ENCODE data around the gene TNFRSF18. TPM values are rescaled to one million over a fixed set of nuclear protein-coding genes. Genes with fewer than 3 reads are reported as not detected.

Gene TNFRSF18
- total RNA-seq, 6 experiments from 2014 or later = 0.24 to 0.27 TPM; not detected in 4

GRCh38 chr1:1234180-1234808 lies 27.9 kb upstream of the TNFRSF18 start:
- WGBS (ENCODE audit: insufficient coverage, low coverage, low lambda C conversion rate, missing lambda C conversion rate) = 90% methylated on average over 2 of the region's 28 CpGs
- H3K4me1 ChIP-seq = peaks cover 0 to 39% (median 7%) of the 10 kb centered on the region in 4 donors
- intact Hi-C loops (cut with DNase I) = no loop called here

GRCh38 chr1:1233567-1233892 lies 27.1 kb upstream of the TNFRSF18 start:
- Histone ChIP-seq H3K4me1 (peaks cover 0 to 37% (median 7%) of the 10 kb centered on the region in 4 donors), H3K27me3 (no peaks in the 10 kb centered on the region), H3K36me3 (peaks cover 0 to 6% (median under 1%) of the 10 kb centered on the region in 4 donors), H3K9me3 (no peaks in the 10 kb centered on the region), H3K4me3 (no peak overlapping the region), H3K27ac (no peak overlapping the region)
- WGBS (ENCODE audit: insufficient coverage, low coverage, low lambda C conversion rate, missing lambda C conversion rate) = 94% methylated on average over 15 of the region's 15 CpGs
- intact Hi-C loops (cut with DNase I) = no loop called here
- DNase-seq (no peak), ATAC-seq (no peak)
- TF ChIP-seq, protein P1, sequence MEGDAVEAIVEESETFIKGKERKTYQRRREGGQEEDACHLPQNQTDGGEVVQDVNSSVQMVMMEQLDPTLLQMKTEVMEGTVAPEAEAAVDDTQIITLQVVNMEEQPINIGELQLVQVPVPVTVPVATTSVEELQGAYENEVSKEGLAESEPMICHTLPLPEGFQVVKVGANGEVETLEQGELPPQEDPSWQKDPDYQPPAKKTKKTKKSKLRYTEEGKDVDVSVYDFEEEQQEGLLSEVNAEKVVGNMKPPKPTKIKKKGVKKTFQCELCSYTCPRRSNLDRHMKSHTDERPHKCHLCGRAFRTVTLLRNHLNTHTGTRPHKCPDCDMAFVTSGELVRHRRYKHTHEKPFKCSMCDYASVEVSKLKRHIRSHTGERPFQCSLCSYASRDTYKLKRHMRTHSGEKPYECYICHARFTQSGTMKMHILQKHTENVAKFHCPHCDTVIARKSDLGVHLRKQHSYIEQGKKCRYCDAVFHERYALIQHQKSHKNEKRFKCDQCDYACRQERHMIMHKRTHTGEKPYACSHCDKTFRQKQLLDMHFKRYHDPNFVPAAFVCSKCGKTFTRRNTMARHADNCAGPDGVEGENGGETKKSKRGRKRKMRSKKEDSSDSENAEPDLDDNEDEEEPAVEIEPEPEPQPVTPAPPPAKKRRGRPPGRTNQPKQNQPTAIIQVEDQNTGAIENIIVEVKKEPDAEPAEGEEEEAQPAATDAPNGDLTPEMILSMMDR (IDR thresholded peaks at IDR 0.05) = no peak
- no peak for TF ChIP-seq POLR2A (IDR thresholded peaks at IDR 0.05)

More at GRCh38 chr1:1234180-1234808, 27.9 kb upstream of the TNFRSF18 start:
- Histone ChIP-seq H3K27me3 (no peaks in the 10 kb centered on the region), H3K27ac (no peak overlapping the region), H3K36me3 (no peaks in the 10 kb centered on the region), H3K9me3 (no peaks in the 10 kb centered on the region), H3K4me3 (no peak overlapping the region)
- TF ChIP-seq, protein P1 (IDR thresholded peaks at IDR 0.05) = no peak
- TF ChIP-seq POLR2A (IDR thresholded peaks at IDR 0.05) = no peak
- no peak for ATAC-seq
- no peak for DNase-seq

DNA sequence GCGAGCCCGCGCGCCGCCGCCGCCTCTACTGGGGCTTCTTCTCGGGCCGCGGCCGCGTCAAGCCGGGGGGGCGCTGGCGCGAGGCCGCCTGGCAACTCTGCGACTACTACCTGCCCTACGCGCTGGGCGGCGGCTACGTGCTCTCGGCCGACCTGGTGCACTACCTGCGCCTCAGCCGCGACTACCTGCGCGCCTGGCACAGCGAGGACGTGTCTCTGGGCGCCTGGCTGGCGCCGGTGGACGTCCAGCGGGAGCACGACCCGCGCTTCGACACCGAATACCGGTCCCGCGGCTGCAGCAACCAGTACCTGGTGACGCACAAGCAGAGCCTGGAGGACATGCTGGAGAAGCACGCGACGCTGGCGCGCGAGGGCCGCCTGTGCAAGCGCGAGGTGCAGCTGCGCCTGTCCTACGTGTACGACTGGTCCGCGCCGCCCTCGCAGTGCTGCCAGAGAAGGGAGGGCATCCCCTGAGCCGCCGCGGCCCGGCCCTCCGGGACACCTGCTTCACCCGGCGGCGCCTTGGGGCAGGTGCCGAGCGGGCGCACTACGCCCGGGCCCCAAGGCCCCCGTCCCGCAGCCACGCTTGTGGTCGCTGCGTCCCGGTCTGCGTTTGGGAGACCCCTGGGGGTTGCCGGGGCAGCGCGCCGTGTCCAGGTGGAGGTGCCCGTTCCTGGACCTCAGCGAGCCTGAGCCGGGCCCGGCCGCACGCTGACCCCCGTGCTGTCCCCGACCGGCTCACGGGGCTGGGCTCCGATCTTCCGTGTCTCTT lies 26.6 kb upstream of the TNFRSF18 start:
- ATAC-seq (no peak), DNase-seq (no peak)
- intact Hi-C loops (cut with DNase I) = no loop called here
- H3K27me3 ChIP-seq = no peaks in the 10 kb centered on the region
- H3K36me3 ChIP-seq = peaks cover 0 to 11% (median 3%) of the 10 kb centered on the region in 4 donors
- H3K9me3 ChIP-seq = no peaks in the 10 kb centered on the region
- TF ChIP-seq POLR2A (IDR thresholded peaks at IDR 0.05) = no peak
- TF ChIP-seq, protein P1 (IDR thresholded peaks at IDR 0.05) = no peak
- WGBS (ENCODE audit: insufficient coverage, low coverage, low lambda C conversion rate, missing lambda C conversion rate) = no CpG with 5 or more reads among the region's 98 CpGs
- H3K27ac ChIP-seq = no peak overlapping the region
- H3K4me3 ChIP-seq = peak overlapping the region in 2 of 3 donors; percentile 4 to 46
- peaks cover 0 to 37% (median 7%) of the 10 kb centered on the region in 4 donors for H3K4me1 ChIP-seq

DNA sequence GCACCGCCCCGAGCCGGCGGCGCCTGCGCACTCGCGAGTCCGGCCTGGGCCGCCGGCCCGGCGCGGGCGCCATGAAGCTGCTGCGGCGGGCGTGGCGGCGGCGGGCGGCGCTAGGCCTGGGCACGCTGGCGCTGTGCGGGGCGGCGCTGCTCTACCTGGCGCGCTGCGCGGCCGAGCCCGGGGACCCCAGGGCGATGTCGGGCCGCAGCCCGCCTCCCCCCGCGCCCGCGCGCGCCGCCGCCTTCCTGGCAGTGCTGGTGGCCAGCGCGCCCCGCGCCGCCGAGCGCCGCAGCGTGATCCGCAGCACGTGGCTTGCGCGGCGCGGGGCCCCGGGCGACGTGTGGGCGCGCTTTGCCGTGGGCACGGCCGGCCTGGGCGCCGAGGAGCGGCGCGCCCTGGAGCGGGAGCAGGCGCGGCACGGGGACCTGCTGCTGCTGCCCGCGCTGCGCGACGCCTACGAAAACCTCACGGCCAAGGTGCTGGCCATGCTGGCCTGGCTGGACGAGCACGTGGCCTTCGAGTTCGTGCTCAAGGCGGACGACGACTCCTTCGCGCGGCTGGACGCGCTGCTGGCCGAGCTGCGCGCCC lies 25.9 kb upstream of the TNFRSF18 start, which contains the start of gene B3GALT6:
Gene B3GALT6, plus strand, starts transcription at position 30 of the 588 bp plus-strand sequence. Its CDS starts 42 bp downstream, at position 72.
- no peak for DNase-seq
- WGBS (ENCODE audit: insufficient coverage, low coverage, low lambda C conversion rate, missing lambda C conversion rate) = 0% methylated on average over 1 of the region's 100 CpGs
- Histone ChIP-seq H3K9me3 (no peaks in the 10 kb centered on the region), H3K36me3 (peaks cover 0 to 18% (median 6%) of the 10 kb centered on the region in 4 donors), H3K27ac (peak within 1 kb of the TSS; percentile 83 to 89 (median 85)), H3K4me3 (peak within 1 kb of the TSS; percentile 95 to 100 (median 97)), H3K27me3 (no peaks in the 10 kb centered on the region), H3K4me1 (peaks cover 0 to 30% (median 7%) of the 10 kb centered on the region in 4 donors)
- ATAC-seq = no peak
- intact Hi-C loops (cut with DNase I) = no loop called here
- TF ChIP-seq, protein P1 (IDR thresholded peaks at IDR 0.05) = no peak
- no peak for TF ChIP-seq POLR2A (IDR thresholded peaks at IDR 0.05)

All from right lobe of liver (tissue), 6 donors.